WERI-Rb-1 (cell line): ENCODE data around the gene LAPTM5.

ENCODE experiments used
- DNase-seq: peaks from one replicate; pipeline ENCODE4 v3.0.0-alpha.2; 2020
- H3K27ac ChIP-seq: fragments of 250-450 bp; sonication (Bioruptor Pico); 2 replicates; pipeline ENCODE4 v1.5.1; 2020; ENCODE audit warnings: mild to moderate bottlenecking, moderate library complexity
- H3K27me3 ChIP-seq: fragments of 250-450 bp; sonication (Bioruptor Pico); 2 replicates; pipeline ENCODE4 v1.5.1; 2021; ENCODE audit warnings: mild to moderate bottlenecking, low read depth, moderate library complexity; ENCODE audit not compliant: insufficient read depth, severe bottlenecking
- H3K36me3 ChIP-seq: fragments of 250-450 bp; sonication (Bioruptor Pico); 2 replicates; pipeline ENCODE4 v1.5.1; 2020; ENCODE audit warnings: mild to moderate bottlenecking, moderate library complexity
- H3K4me3 ChIP-seq: 2 replicates; pipeline ENCODE4 v1.5.1; 2011; ENCODE audit warnings: low read depth, mild to moderate bottlenecking, control low read depth, low read length
- H3K9me3 ChIP-seq: fragments of 250-450 bp; sonication (Bioruptor Pico); 2 replicates; pipeline ENCODE4 v1.5.1; 2021; ENCODE audit warnings: mild to moderate bottlenecking, moderate library complexity; ENCODE audit not compliant: severe bottlenecking
- TF ChIP-seq, protein P1 (sequence below): IDR thresholded peaks from 2 replicates; pipeline ENCODE4 v1.5.1; 2011; ENCODE audit warnings: low read depth, mild to moderate bottlenecking, control low read depth, inconsistent platforms, low read length

Gene LAPTM5

DNA sequence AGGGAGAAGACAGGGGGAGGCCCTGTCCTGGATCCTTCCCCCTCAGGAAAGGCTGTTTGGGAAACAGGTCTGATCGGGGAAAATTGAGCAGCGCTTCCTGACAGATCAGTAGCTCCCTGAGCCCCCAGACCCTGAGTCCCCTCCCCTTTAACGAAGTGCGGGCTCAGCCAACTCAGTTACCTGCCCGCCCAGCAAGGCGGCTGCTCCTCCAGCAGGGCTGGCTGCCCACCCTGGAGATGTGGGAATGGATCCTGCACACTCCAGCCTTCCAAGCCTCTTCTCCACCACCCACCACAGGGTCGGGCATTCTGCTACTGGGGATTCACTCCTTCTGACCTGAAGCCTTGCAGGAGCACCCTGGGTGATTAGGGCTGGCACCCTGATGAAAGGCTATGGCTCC, 27.6 kb upstream of the LAPTM5 start:
- Histone ChIP-seq H3K36me3 (no peaks in the 10 kb centered on the region), H3K9me3 (no peaks in the 10 kb centered on the region), H3K4me3 (no peak overlapping the region), H3K27ac (no peak overlapping the region), H3K27me3 (no peaks in the 10 kb centered on the region)
- no peak for DNase-seq
- TF ChIP-seq, protein P1, sequence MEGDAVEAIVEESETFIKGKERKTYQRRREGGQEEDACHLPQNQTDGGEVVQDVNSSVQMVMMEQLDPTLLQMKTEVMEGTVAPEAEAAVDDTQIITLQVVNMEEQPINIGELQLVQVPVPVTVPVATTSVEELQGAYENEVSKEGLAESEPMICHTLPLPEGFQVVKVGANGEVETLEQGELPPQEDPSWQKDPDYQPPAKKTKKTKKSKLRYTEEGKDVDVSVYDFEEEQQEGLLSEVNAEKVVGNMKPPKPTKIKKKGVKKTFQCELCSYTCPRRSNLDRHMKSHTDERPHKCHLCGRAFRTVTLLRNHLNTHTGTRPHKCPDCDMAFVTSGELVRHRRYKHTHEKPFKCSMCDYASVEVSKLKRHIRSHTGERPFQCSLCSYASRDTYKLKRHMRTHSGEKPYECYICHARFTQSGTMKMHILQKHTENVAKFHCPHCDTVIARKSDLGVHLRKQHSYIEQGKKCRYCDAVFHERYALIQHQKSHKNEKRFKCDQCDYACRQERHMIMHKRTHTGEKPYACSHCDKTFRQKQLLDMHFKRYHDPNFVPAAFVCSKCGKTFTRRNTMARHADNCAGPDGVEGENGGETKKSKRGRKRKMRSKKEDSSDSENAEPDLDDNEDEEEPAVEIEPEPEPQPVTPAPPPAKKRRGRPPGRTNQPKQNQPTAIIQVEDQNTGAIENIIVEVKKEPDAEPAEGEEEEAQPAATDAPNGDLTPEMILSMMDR: no peak

DNA sequence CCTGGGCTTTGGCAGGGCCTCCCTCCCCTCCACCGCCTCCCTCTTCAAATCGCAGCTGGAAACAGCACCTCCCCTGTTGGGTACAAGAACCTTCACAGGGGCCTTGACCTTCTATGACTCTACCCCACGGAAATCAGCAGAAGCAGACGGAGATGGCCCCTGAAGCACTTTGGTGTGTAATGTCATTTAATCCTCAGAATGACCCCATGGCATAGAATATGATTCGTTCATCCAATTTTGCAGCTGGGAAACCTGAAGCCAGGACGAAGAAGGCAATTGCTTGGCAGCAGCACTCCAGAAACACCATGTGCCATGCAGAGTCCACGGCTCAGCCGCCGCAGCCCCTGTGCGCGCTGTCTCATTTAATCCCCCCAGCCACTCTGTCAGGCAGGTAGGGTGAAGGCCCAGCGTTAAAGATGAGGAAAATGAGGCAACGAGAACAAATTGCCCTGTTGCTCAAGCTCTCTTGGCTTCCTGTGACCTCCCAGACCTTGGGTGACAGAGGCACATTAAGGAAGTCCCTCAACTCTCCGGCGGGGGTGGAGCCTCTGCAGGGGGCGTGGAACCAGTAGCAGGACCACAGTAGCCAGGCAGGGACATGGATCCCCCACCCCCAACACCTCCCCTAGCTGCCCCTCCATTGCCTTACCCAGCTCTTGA, 25.8 kb upstream of the LAPTM5 start:
- TF ChIP-seq, protein P1: no peak
- Histone ChIP-seq H3K4me3 (no peak overlapping the region), H3K27ac (no peak overlapping the region), H3K36me3 (no peaks in the 10 kb centered on the region), H3K9me3 (no peaks in the 10 kb centered on the region), H3K27me3 (no peaks in the 10 kb centered on the region)
- DNase-seq: no peak

DNA sequence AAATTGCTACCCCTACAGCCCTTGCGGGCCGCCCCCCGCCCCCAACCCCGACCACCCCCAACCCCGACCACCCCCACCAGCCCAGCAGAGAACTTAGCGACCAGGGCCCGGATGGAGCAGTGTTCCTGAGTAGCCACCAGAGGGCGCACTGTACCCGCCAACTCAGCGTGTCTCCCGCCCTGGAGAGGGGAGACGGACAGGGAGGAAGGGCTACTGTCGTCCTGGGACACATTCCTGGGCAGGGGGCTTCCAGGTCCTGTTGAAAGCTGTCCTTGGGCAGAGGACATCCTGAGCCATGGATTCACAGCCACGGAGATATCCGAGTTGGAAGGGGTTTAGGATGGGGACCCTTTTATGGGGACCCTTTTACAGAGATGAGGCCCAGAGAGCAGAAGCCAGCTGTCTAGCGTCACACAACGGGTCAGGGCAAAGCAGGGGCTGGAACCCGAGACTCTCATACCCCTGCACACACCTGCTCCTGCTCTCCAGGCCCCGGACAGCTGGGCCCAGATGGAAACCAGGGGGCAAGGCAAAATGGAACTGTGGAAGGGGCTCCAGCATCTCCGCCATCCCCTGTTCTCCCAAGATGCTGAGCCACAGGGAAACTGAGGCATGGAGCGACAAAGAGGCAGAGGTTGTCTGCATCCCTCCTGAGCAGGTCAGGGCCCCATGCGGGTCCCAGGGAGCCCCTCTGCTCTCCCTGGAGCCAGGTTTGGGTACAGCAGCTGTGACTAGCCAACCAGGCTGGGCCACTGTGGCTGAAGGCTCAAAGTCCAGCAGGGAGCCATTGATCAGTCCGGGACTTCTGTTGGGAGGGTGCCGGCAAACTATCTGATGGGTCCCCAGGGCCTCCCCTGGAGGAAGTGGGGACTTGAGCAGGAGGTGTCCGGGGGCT, 25.0 kb upstream of the LAPTM5 start:
- peak; percentile 79 for DNase-seq
- no peaks in the 10 kb centered on the region for H3K9me3 ChIP-seq
- H3K27me3 ChIP-seq: no peaks in the 10 kb centered on the region
- H3K36me3 ChIP-seq: no peaks in the 10 kb centered on the region
- TF ChIP-seq, protein P1: peak; percentile 86
- peak overlapping the region; percentile 22 for H3K4me3 ChIP-seq
- H3K27ac ChIP-seq: peak overlapping the region; percentile 64

DNA sequence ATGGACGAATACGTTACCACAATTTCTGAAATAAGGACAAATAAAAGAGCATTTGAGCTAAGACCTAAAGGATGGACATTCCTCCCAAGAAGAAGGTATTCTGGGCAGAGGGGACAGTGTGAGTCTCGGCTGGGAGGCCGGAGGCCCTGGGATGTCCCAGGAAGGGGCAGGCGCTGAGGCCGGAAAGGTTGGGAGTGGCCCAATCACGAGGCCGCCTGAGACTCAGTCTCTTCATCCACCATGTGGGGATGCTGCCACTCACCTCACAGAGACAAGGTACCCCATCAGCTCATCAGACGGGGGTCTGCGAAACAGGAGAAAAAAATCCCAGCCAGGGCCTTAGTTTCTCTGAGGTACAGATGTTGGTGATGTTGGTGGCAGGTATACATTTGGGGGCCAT, 24.3 kb upstream of the LAPTM5 start:
- DNase-seq: no peak
- no peak overlapping the region for H3K4me3 ChIP-seq
- no peaks in the 10 kb centered on the region for H3K9me3 ChIP-seq
- no peaks in the 10 kb centered on the region for H3K36me3 ChIP-seq
- TF ChIP-seq, protein P1: no peak
- H3K27me3 ChIP-seq: no peaks in the 10 kb centered on the region
- no peak overlapping the region for H3K27ac ChIP-seq

DNA sequence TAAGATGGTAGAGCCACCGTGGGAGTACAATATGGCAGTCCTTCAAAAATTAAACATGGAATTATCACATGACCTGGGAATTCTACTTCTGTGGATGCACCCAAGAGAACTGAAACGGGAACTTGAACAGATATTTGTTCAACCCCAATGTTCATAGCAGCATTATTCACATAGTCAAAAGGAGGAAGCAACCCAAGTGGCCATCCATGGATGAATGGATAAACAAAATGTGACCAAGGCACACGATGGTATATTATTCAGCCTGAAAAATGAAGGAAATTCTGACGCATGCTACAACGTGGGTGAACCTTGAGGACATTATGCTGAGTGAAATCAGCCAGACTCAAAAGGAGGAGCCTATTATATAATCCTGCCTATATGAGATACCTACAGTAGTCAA, 22.8 kb upstream of the LAPTM5 start:
- DNase-seq: no peak
- Histone ChIP-seq H3K27ac (no peak overlapping the region), H3K9me3 (no peaks in the 10 kb centered on the region), H3K36me3 (no peaks in the 10 kb centered on the region), H3K4me3 (no peak overlapping the region), H3K27me3 (no peaks in the 10 kb centered on the region)
- TF ChIP-seq, protein P1: no peak
